Stimulated activated CD4-positive, alpha-beta T cell treated with anti-CD3 and anti-CD28 coated beads, Interleukin-12 subunit alpha, Interleukin-12 subunit beta, amount 100 ng/mL, for 24 hours (primary cell): Measurements from ENCODE around the gene NANOS1.

Experiments used
- DNase-seq, 2 experiments: peaks; one replicate each; pipeline ENCODE4 v3.0.0-alpha.2; 2020; ENCODE audit warnings: low read depth in 2 of 2

Gene NANOS1

GRCh38 chr10:119029613-119030420 is at the start of gene NANOS1:
TSS of gene NANOS1 (plus strand) at chr10:119029714. CDS start at chr10:119029802, 88 bp downstream.
- DNase-seq: no peak

GRCh38 chr10:118980135-118980865 is 49.2 kb upstream of the NANOS1 start:
- no peak for DNase-seq

- no peak for DNase-seq
These were observed 48.6 kb upstream of the NANOS1 start for GRCh38 chr10:118980870-118981269.

- no peak for DNase-seq
These were observed 47.6 kb upstream of the NANOS1 start for GRCh38 chr10:118981946-118982345.

GRCh38 chr10:118982366-118982765 is 47.1 kb upstream of the NANOS1 start:
- DNase-seq: no peak

GRCh38 chr10:118983263-118983662 is 46.3 kb upstream of the NANOS1 start:
- DNase-seq: no peak

- DNase-seq: no peak
These were observed 43.9 kb upstream of the NANOS1 start for GRCh38 chr10:118985576-118985975.

GRCh38 chr10:118986815-118987790 is 42.4 kb upstream of the NANOS1 start:
- DNase-seq: no peak

- no peak for DNase-seq
These were observed 39.2 kb upstream of the NANOS1 start for GRCh38 chr10:118990326-118990725.

- no peak for DNase-seq
These were observed 37.0 kb upstream of the NANOS1 start for GRCh38 chr10:118992496-118992895.

GRCh38 chr10:118993214-118993613 is 36.3 kb upstream of the NANOS1 start:
- DNase-seq: no peak

GRCh38 chr10:118994321-118994720 is 35.2 kb upstream of the NANOS1 start:
- no peak for DNase-seq

- DNase-seq: no peak
These were observed 33.8 kb upstream of the NANOS1 start for GRCh38 chr10:118995739-118996138.

GRCh38 chr10:118997379-118997778 is 32.1 kb upstream of the NANOS1 start:
- no peak for DNase-seq

- no peak for DNase-seq
These were observed 31.3 kb upstream of the NANOS1 start for GRCh38 chr10:118998183-118998582.

- DNase-seq: no peak
These were observed 27.6 kb upstream of the NANOS1 start for GRCh38 chr10:119001717-119002500.

GRCh38 chr10:119003572-119004289 is 25.8 kb upstream of the NANOS1 start:
- no peak for DNase-seq

- no peak for DNase-seq
These were observed 24.0 kb upstream of the NANOS1 start for GRCh38 chr10:119005362-119006043.

- DNase-seq: no peak
These were observed 22.9 kb upstream of the NANOS1 start for GRCh38 chr10:119006451-119007210.
